Neural progenitor cell (in vitro differentiated cells): Measurements from ENCODE around the gene KIAA0586. TPM values are rescaled to one million over a fixed set of nuclear protein-coding genes. Genes with fewer than 3 reads are reported as not detected.

ENCODE experiments used
- DNase-seq: peaks from one replicate; pipeline ENCODE4 v3.0.0-alpha.2; 2016; ENCODE audit warnings: low spot score
- H2AFZ ChIP-seq: fragments of 200-600 bp; sonication (generic); replicated peaks from 2 replicates; pipeline ENCODE4 v1.6.1; 2016; ENCODE audit warnings: antibody characterized with exemption
- H3F3A ChIP-seq: fragments of 200-600 bp; sonication (generic); 2 replicates; pipeline ENCODE4 v1.6.1; 2016; ENCODE audit warnings: antibody characterized with exemption, low read depth
- H3K27ac ChIP-seq: fragments of 200-600 bp; sonication (generic); 2 replicates; pipeline ENCODE4 v1.5.1; 2016; ENCODE audit warnings: mild to moderate bottlenecking
- H3K27me3 ChIP-seq: fragments of 200-600 bp; sonication (generic); 2 replicates; pipeline ENCODE4 v1.6.1; 2016; ENCODE audit warnings: mild to moderate bottlenecking, moderate library complexity
- H3K36me3 ChIP-seq: fragments of 200-600 bp; sonication (generic); 2 replicates; pipeline ENCODE4 v1.5.1; 2016
- H3K4me1 ChIP-seq: fragments of 200-600 bp; sonication (generic); 2 replicates; pipeline ENCODE4 v1.6.1; 2016; ENCODE audit warnings: mixed run types
- H3K4me2 ChIP-seq: fragments of 200-600 bp; sonication (generic); 2 replicates; pipeline ENCODE4 v1.6.1; 2016
- H3K4me3 ChIP-seq: fragments of 200-600 bp; sonication (generic); 2 replicates; pipeline ENCODE4 v1.5.1; 2016
- H3K79me2 ChIP-seq: fragments of 200-600 bp; sonication (generic); 2 replicates; pipeline ENCODE4 v1.6.1; 2016; ENCODE audit warnings: low read depth
- H3K9ac ChIP-seq: fragments of 200-600 bp; sonication (generic); 2 replicates; pipeline ENCODE4 v1.6.1; 2016
- H3K9me3 ChIP-seq: fragments of 200-600 bp; sonication (generic); 2 replicates; pipeline ENCODE4 v1.5.1; 2016; ENCODE audit warnings: low read depth
- H4K20me1 ChIP-seq: fragments of 200-600 bp; sonication (generic); 2 replicates; pipeline ENCODE4 v1.6.1; 2016; ENCODE audit warnings: low read depth
- H3K27ac Mint-ChIP-seq: 3 replicates; pipeline ENCODE4 v1.8.0; 2021; ENCODE audit warnings: mixed read lengths
- H3K27me3 Mint-ChIP-seq: 2 replicates; pipeline ENCODE4 v1.8.0; 2022; ENCODE audit warnings: low read depth, mild to moderate bottlenecking, inconsistent platforms, moderate library complexity, mixed read lengths; ENCODE audit not compliant: insufficient read depth
- H3K36me3 Mint-ChIP-seq: 3 replicates; pipeline ENCODE4 v1.8.0; 2021; ENCODE audit warnings: mixed read lengths
- H3K4me1 Mint-ChIP-seq: 3 replicates; pipeline ENCODE4 v1.8.0; 2021; ENCODE audit warnings: mixed read lengths
- H3K4me3 Mint-ChIP-seq: 3 replicates; pipeline ENCODE4 v1.8.0; 2021; ENCODE audit warnings: mild to moderate bottlenecking, moderate library complexity, mixed read lengths
- H3K9me3 Mint-ChIP-seq: 3 replicates; pipeline ENCODE4 v1.8.0; 2020; ENCODE audit warnings: mixed read lengths
- CTCF ChIP-seq: fragments of 200-600 bp; sonication (generic); IDR thresholded peaks from 2 replicates; pipeline ENCODE4 v1.5.1; 2017; ENCODE audit warnings: antibody characterized with exemption, mild to moderate bottlenecking
- EZH2 ChIP-seq: fragments of 200-600 bp; sonication (generic); IDR thresholded peaks from 2 replicates; pipeline ENCODE4 v1.6.1; 2017; ENCODE audit warnings: antibody characterized with exemption, mild to moderate bottlenecking, moderate library complexity
- EZH2phosphoT487 ChIP-seq: fragments of 200-600 bp; sonication (generic); IDR thresholded peaks from 2 replicates; pipeline ENCODE4 v1.6.1; 2017; ENCODE audit warnings: antibody characterized with exemption
- total RNA-seq: library from RNA; depleted of rRNA; stranded (reverse); fragments of >200 nt; gene quantifications from 2 replicates; pipeline ENCODE4 v1.2.3, GENCODE V29; 2015; ENCODE audit warnings: low replicate concordance

KIAA0586 gene
- total RNA-seq, 1 donor from 2014 or later, result 79.4 TPM

- H3K4me1 ChIP-seq, result no peaks in the 10 kb centered on the region
- Mint-ChIP-seq H3K27me3 (peaks cover 3% of the 10 kb centered on the region), H3K27ac (peak within 1 kb of the TSS; percentile 94), H3K36me3 (no peaks in the 10 kb centered on the region), H3K4me1 (peaks cover 8% of the 10 kb centered on the region), H3K4me3 (peak within 1 kb of the TSS; percentile 85), H3K9me3 (no peaks in the 10 kb centered on the region)
- H3K9me3 ChIP-seq, result no peaks in the 10 kb centered on the region
- no peak within 1 kb of the TSS for H3K9ac ChIP-seq
- H3F3A ChIP-seq, result peaks cover 27% of the 10 kb centered on the region
- peak within 1 kb of the TSS; percentile 76 for H3K4me2 ChIP-seq
- H4K20me1 ChIP-seq, result no peaks in the 10 kb centered on the region
- TF ChIP-seq CTCF (peak; percentile 90), EZH2phosphoT487 (no peak), EZH2 (peak; percentile 56)
- no peak within 1 kb of the TSS for H3K27ac ChIP-seq
- DNase-seq, result peak; percentile 94
- H3K4me3 ChIP-seq, result peak within 1 kb of the TSS; percentile 52
- peak within 1 kb of the TSS; percentile 96 for H2AFZ ChIP-seq
- no peaks in the 10 kb centered on the region for H3K36me3 ChIP-seq
- H3K79me2 ChIP-seq, result no peaks in the 10 kb centered on the region
- peaks cover 30% of the 10 kb centered on the region for H3K27me3 ChIP-seq
Observed at GRCh38 chr14:58395812-58396788, 31.4 kb upstream of the KIAA0586 start, which contains the start of gene TOMM20L. Gene TOMM20L, plus strand, starts transcription at chr14:58395930. Its CDS starts 28 bp downstream, at chr14:58395958.

GRCh38 chr14:58397156-58397555 lies 30.4 kb upstream of the KIAA0586 start:
- no peak for DNase-seq
- peaks cover 8% of the 10 kb centered on the region for H3K4me1 Mint-ChIP-seq
- no peaks in the 10 kb centered on the region for H4K20me1 ChIP-seq
- no peaks in the 10 kb centered on the region for H3K9me3 ChIP-seq
- no peaks in the 10 kb centered on the region for H3K36me3 ChIP-seq
- no peaks in the 10 kb centered on the region for H3K4me1 ChIP-seq
- H3F3A ChIP-seq, result peaks cover 27% of the 10 kb centered on the region
- peaks cover 3% of the 10 kb centered on the region for H3K36me3 Mint-ChIP-seq
- no peaks in the 10 kb centered on the region for H3K9me3 Mint-ChIP-seq
- no peak overlapping the region for H2AFZ ChIP-seq
- no peak overlapping the region for H3K4me3 Mint-ChIP-seq
- H3K9ac ChIP-seq, result no peak overlapping the region
- peaks cover 3% of the 10 kb centered on the region for H3K27me3 Mint-ChIP-seq
- no peak for TF ChIP-seq EZH2phosphoT487
- no peak for TF ChIP-seq EZH2
- no peak for TF ChIP-seq CTCF
- no peak overlapping the region for H3K4me3 ChIP-seq
- no peak overlapping the region for H3K4me2 ChIP-seq
- no peak overlapping the region for H3K27ac Mint-ChIP-seq
- H3K79me2 ChIP-seq, result no peaks in the 10 kb centered on the region
- H3K27ac ChIP-seq, result no peak overlapping the region
- peaks cover 30% of the 10 kb centered on the region for H3K27me3 ChIP-seq

GRCh38 chr14:58398495-58398894 lies 29.0 kb upstream of the KIAA0586 start:
- H3K79me2 ChIP-seq, result no peaks in the 10 kb centered on the region
- peaks cover 8% of the 10 kb centered on the region for H3K4me1 Mint-ChIP-seq
- H3F3A ChIP-seq, result peaks cover 27% of the 10 kb centered on the region
- H3K4me2 ChIP-seq, result no peak overlapping the region
- DNase-seq, result no peak
- no peak overlapping the region for H3K27ac Mint-ChIP-seq
- H2AFZ ChIP-seq, result no peak overlapping the region
- no peak overlapping the region for H3K4me3 Mint-ChIP-seq
- no peak overlapping the region for H3K4me3 ChIP-seq
- no peaks in the 10 kb centered on the region for H3K4me1 ChIP-seq
- peaks cover 30% of the 10 kb centered on the region for H3K27me3 ChIP-seq
- TF ChIP-seq EZH2phosphoT487, result no peak
- no peak for TF ChIP-seq EZH2
- TF ChIP-seq CTCF, result no peak
- peaks cover 3% of the 10 kb centered on the region for H3K27me3 Mint-ChIP-seq
- H3K9me3 ChIP-seq, result no peaks in the 10 kb centered on the region
- no peak overlapping the region for H3K27ac ChIP-seq
- H3K36me3 Mint-ChIP-seq, result peaks cover 3% of the 10 kb centered on the region
- no peak overlapping the region for H3K9ac ChIP-seq
- no peaks in the 10 kb centered on the region for H3K36me3 ChIP-seq
- no peaks in the 10 kb centered on the region for H4K20me1 ChIP-seq
- H3K9me3 Mint-ChIP-seq, result no peaks in the 10 kb centered on the region
